C4-2B (cell line): ENCODE measurements around the gene ADCY2.

Source experiments
- H3K27ac ChIP-seq: fragments of 450-650 bp; 2 replicates; pipeline ENCODE4 v1.5.1; 2017
- CTCF ChIP-seq: fragments of 450-650 bp; conservative IDR thresholded peaks from 2 replicates; pipeline ENCODE4 v1.5.1; 2017; ENCODE audit warnings: mild to moderate bottlenecking
- ZFX ChIP-seq: fragments of 450-650 bp; IDR thresholded peaks from 2 replicates; pipeline ENCODE4 v1.6.1; 2017

The ADCY2 gene

DNA sequence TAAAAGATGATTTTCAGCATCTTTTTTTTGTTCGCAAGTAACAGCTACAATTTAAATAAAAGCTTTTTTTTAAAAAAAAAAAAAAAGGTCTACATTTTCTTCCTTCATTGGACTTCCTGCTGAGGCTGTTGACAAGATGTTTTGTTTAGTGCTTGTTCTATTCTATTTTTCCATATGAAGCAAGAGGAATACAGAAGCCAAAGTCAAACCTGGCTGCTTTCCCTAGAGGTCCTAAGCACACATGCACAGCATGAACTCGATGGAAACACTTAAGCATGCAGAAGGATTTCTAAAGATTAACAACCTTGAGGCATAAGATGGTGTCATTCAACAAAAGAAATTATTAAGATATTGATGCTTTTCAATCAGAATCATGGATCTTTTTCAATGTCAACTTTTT, 105.1 kb downstream of the ADCY2 start:
- no peak overlapping the region for H3K27ac ChIP-seq
- TF ChIP-seq ZFX (no peak), CTCF (no peak)

GRCh38 chr5:7503564-7503963, 107.6 kb downstream of the ADCY2 start:
- TF ChIP-seq CTCF (no peak), ZFX (no peak)
- H3K27ac ChIP-seq: no peak overlapping the region

DNA sequence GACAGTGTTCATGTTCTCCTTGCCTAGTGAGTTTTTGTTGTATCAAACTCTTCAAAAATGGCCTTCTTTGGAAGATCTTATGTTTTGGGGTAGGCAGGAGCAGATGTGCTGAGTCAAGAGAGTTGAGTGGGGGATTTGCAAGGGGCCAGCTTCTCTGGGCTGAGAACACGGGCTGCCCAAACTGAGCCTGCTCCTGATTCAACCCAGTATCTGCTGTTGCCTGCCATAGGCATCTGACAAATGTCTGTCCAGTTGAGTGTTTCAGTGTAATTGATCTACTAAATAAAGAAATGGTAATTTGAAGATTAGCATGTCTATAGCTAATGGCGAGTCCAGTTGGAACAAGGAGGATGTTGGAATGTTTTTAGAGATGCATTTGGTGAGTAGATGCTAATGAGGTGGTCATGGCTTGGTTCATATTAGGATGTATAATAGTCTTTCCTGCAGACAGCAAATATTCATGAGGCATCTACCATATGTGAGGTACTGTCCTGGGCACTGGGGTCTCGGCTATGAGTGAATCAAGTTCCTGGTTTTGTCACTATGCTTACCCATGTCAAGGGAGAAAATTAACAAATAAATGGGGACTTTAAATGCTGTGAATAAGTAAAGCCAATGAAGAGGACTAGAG, 119.5 kb downstream of the ADCY2 start:
- TF ChIP-seq ZFX (no peak), CTCF (no peak)
- no peak overlapping the region for H3K27ac ChIP-seq

GRCh38 chr5:7516253-7516652, 120.3 kb downstream of the ADCY2 start:
- no peak overlapping the region for H3K27ac ChIP-seq
- TF ChIP-seq CTCF: no peak
- no peak for TF ChIP-seq ZFX

- TF ChIP-seq CTCF: no peak
- no peak for TF ChIP-seq ZFX
- no peak overlapping the region for H3K27ac ChIP-seq
These were observed 121.1 kb downstream of the ADCY2 start for GRCh38 chr5:7517006-7517405.

- H3K27ac ChIP-seq: no peak overlapping the region
- TF ChIP-seq ZFX (no peak), CTCF (peak; percentile 32)
These were observed 123.1 kb downstream of the ADCY2 start for GRCh38 chr5:7518947-7519560.

DNA sequence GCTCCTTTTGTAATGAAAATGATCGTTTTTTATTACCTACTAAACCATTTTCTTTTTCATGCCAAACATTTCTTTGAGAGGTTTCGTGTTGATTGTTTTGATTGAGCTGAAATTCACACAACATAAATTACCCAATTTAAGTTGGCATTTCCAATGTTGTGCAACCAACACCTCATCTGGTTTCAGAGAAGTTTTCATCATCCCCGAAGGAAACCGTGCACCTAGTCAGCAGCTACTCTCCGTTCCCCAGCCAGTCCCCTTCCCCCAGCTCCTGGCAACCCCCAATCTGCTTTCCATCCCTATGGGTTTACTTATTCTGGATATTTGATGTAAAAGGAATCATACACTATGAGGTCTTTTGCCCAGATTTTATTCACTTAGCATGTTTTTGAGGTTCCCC, 123.6 kb downstream of the ADCY2 start:
- H3K27ac ChIP-seq: no peak overlapping the region
- peak; percentile 13 for TF ChIP-seq CTCF
- TF ChIP-seq ZFX: no peak
